H1 (cell line): ENCODE results near the gene LNPEP. TPM values are rescaled to one million over a fixed set of nuclear protein-coding genes. Genes with fewer than 3 reads are reported as not detected.
"Not testable (repeated sequence)": the region's sequence is repeated elsewhere in the genome, so short reads cannot be mapped to it uniquely, and the experiment has no call there.

ENCODE experiments used
- CTCF ChIA-PET: fragments of 300-600 bp; sonication (Branson Sonifier 250); formaldehyde crosslinking; loops from one replicate; lab custom pipeline; 2021; ENCODE audit not compliant: partially characterized antibody; lab: Charles Lee
- POLR2A ChIA-PET: fragments of 300-600 bp; sonication (Branson Sonifier 250); formaldehyde crosslinking; loops from one replicate; lab custom pipeline; 2021; ENCODE audit warnings: inconsistent platforms; ENCODE audit not compliant: partially characterized antibody; lab: Charles Lee
- DNase-seq, 2 experiments: peaks; one replicate each; pipeline versions ENCODE4 v3.0.0 to v3.0.0-alpha.2; 2010 to 2022; ENCODE audit warnings: low spot score in 2 of 2, low read depth in 1 of 2, mixed read lengths in 1 of 2
- FAIRE-seq: peaks from 2 replicates; lab custom pipeline; 2011; peaks lifted over from hg19 to GRCh38; lab: Jason Lieb, UNC
- H2AFZ ChIP-seq: 2 replicates; pipeline ENCODE4 v1.8.1; 2012; ENCODE audit warnings: low read length, inconsistent platforms
- H2AK5ac ChIP-seq: 2 replicates; pipeline ENCODE4 v1.6.1; 2013; ENCODE audit warnings: low read depth, low read length
- H2BK120ac ChIP-seq: replicated peaks from 2 replicates; pipeline ENCODE3; 2013; ENCODE audit warnings: low read depth, low read length, inconsistent platforms
- H2BK12ac ChIP-seq: 2 replicates; pipeline ENCODE4 v1.6.1; 2013; ENCODE audit warnings: low read depth, low read length
- H2BK15ac ChIP-seq: 2 replicates; pipeline ENCODE4 v1.6.1; 2013; ENCODE audit warnings: low read length
- H2BK20ac ChIP-seq: 2 replicates; pipeline ENCODE4 v1.6.1; 2013; ENCODE audit warnings: low read length
- H2BK5ac ChIP-seq: 2 replicates; pipeline ENCODE4 v1.6.1; 2013; ENCODE audit warnings: low read depth, low read length
- H3K14ac ChIP-seq: 2 replicates; pipeline ENCODE4 v1.6.1; 2013; ENCODE audit warnings: inconsistent platforms; ENCODE audit not compliant: insufficient read length
- H3K18ac ChIP-seq: 2 replicates; pipeline ENCODE4 v1.6.1; 2013; ENCODE audit warnings: low read length; ENCODE audit errors: extremely low read depth
- H3K23ac ChIP-seq: 2 replicates; pipeline ENCODE4 v1.6.1; 2013; ENCODE audit warnings: inconsistent platforms; ENCODE audit not compliant: insufficient read length
- H3K23me2 ChIP-seq: 2 replicates; pipeline ENCODE4 v1.6.1; 2013; ENCODE audit warnings: low read depth, low read length
- H3K27ac ChIP-seq: 2 replicates; pipeline ENCODE4 v1.6.1; 2011; ENCODE audit warnings: low read depth, low read length, inconsistent platforms
- H3K27me3 ChIP-seq, 4 experiments: replicated peaks in 1 of 4; 1 replicate in 1 of 4; 2 replicates in 3 of 4; pipeline versions ENCODE4 v1.6.1 to v1.8.1; 2011 to 2013; ENCODE audit warnings: low read length in 3 of 4, mild to moderate bottlenecking in 3 of 4, inconsistent platforms in 2 of 4, mixed read lengths in 2 of 4, moderate library complexity in 1 of 4; ENCODE audit not compliant: control insufficient read depth in 3 of 4, insufficient read depth in 3 of 4; ENCODE audit errors: extremely low read depth in 1 of 4
- H3K36me3 ChIP-seq, 4 experiments: 2 replicates each; pipeline versions ENCODE4 v1.6.1 to v1.8.1; 2011 to 2013; ENCODE audit warnings: mild to moderate bottlenecking in 4 of 4, low read length in 3 of 4, moderate library complexity in 2 of 4, control low read depth in 1 of 4, inconsistent platforms in 1 of 4; ENCODE audit not compliant: insufficient read depth in 4 of 4, control insufficient read depth in 2 of 4
- H3K4ac ChIP-seq: replicated peaks from 2 replicates; pipeline ENCODE3; 2013; ENCODE audit warnings: low read length, low read depth, mixed read lengths, inconsistent platforms; ENCODE audit not compliant: insufficient read length
- H3K4me1 ChIP-seq, 4 experiments: replicated peaks in 1 of 4; 1 replicate in 1 of 4; 2 replicates in 3 of 4; pipeline versions ENCODE4 v1.6.1 to v1.8.1; 2011 to 2013; ENCODE audit warnings: low read length in 3 of 4, inconsistent platforms in 2 of 4, mixed read lengths in 1 of 4; ENCODE audit not compliant: insufficient read depth in 4 of 4, control insufficient read depth in 3 of 4
- H3K4me2 ChIP-seq, 2 experiments: 2 replicates each; pipeline versions ENCODE4 v1.6.1 to v1.8.1; 2011 to 2013; ENCODE audit warnings: low read depth in 2 of 2, low read length in 2 of 2, control low read depth in 1 of 2, inconsistent platforms in 1 of 2, mild to moderate bottlenecking in 1 of 2; ENCODE audit not compliant: insufficient read depth in 1 of 2
- H3K4me3 ChIP-seq, 4 experiments: fragments of 200-600, 300-600 bp in 1 of 4; sonication (generic), shearing (Covaris generic), sonication (Bioruptor Twin) in 1 of 4; 2 replicates each; pipeline versions ENCODE4 v1.5.1 to v1.8.1; 2011 to 2016; ENCODE audit warnings: low read length in 4 of 4, low read depth in 3 of 4, control low read depth in 2 of 4, inconsistent platforms in 2 of 4, mild to moderate bottlenecking in 2 of 4, mixed read lengths in 1 of 4, moderate library complexity in 1 of 4; ENCODE audit not compliant: insufficient read depth in 2 of 4; ENCODE audit errors: extremely low read depth in 1 of 4
- H3K56ac ChIP-seq: replicated peaks from 2 replicates; pipeline ENCODE3; 2013; ENCODE audit warnings: low read depth, mild to moderate bottlenecking, mixed read lengths, low read length, inconsistent platforms; ENCODE audit not compliant: insufficient read length
- H3K79me1 ChIP-seq: 2 replicates; pipeline ENCODE4 v1.6.1; 2013; ENCODE audit warnings: low read depth, low read length, control low read depth
- H3K79me2 ChIP-seq, 2 experiments: 2 replicates each; pipeline versions ENCODE4 v1.6.1 to v1.8.1; 2012 to 2013; ENCODE audit warnings: low read length in 2 of 2, mild to moderate bottlenecking in 2 of 2, inconsistent platforms in 1 of 2; ENCODE audit not compliant: insufficient read depth in 2 of 2, control insufficient read depth in 1 of 2
- H3K9ac ChIP-seq, 4 experiments: replicated peaks in 1 of 4; 1 replicate in 1 of 4; 2 replicates in 3 of 4; pipeline versions ENCODE4 v1.6.1 to v1.8.1; 2011 to 2013; ENCODE audit warnings: low read depth in 3 of 4, low read length in 3 of 4, control low read depth in 2 of 4, mild to moderate bottlenecking in 2 of 4, moderate library complexity in 2 of 4, inconsistent platforms in 1 of 4; ENCODE audit errors: extremely low read depth in 1 of 4
- H3K9me3 ChIP-seq, 2 experiments: 2 replicates each; pipeline versions ENCODE4 v1.6.1 to v1.8.1; 2012 to 2013; ENCODE audit warnings: mild to moderate bottlenecking in 2 of 2, moderate library complexity in 2 of 2, control low read depth in 1 of 2, inconsistent platforms in 1 of 2, low read depth in 1 of 2, low read length in 1 of 2, mixed read lengths in 1 of 2; ENCODE audit not compliant: insufficient read depth in 2 of 2
- H4K20me1 ChIP-seq, 2 experiments: replicated peaks in 1 of 2; 2 replicates each; pipeline versions ENCODE3 to v1.8.1; 2011 to 2013; ENCODE audit warnings: inconsistent platforms in 2 of 2, low read length in 2 of 2, mild to moderate bottlenecking in 1 of 2; ENCODE audit not compliant: insufficient read depth in 2 of 2, control insufficient read depth in 1 of 2
- H4K5ac ChIP-seq: 2 replicates; pipeline ENCODE4 v1.6.1; 2013; ENCODE audit warnings: low read length, low read depth, mixed read lengths, inconsistent platforms; ENCODE audit not compliant: insufficient read length
- H4K8ac ChIP-seq: 2 replicates; pipeline ENCODE4 v1.8.0; 2013; ENCODE audit warnings: mild to moderate bottlenecking, moderate library complexity, low read length, inconsistent platforms; ENCODE audit not compliant: insufficient read depth; ENCODE audit errors: extremely low read depth
- H4K91ac ChIP-seq: replicated peaks from 2 replicates; pipeline ENCODE3; 2013; ENCODE audit warnings: low read length, mixed read lengths, inconsistent platforms; ENCODE audit not compliant: insufficient read length
- EZH2 ChIP-seq: fragments of 200-600 bp; sonication (generic); IDR thresholded peaks from 2 replicates; pipeline ENCODE4 v1.7.1; 2012; ENCODE audit warnings: low read depth, mild to moderate bottlenecking, moderate library complexity, low read length, inconsistent platforms; ENCODE audit not compliant: severe bottlenecking
- WGBS, 2 experiments: shearing (Covaris generic) in 1 of 2; methylation state at CpG; one replicate each; pipeline versions ENCODE4 v1.1.6 to v1.1.7; 2013 to 2015; ENCODE audit warnings: low lambda C conversion rate in 2 of 2, mixed read lengths in 2 of 2, inconsistent platforms in 1 of 2, low coverage in 1 of 2, missing lambda C conversion rate in 1 of 2; ENCODE audit not compliant: insufficient replicate concordance in 2 of 2, insufficient coverage in 1 of 2, insufficient read length in 1 of 2; ENCODE audit errors: extremely low coverage in 1 of 2, missing lambda C conversion rate in 1 of 2; 5-methylcytosine and 5-hydroxymethylcytosine counted together
- polyA plus RNA-seq, 7 experiments: library from polyadenylated mRNA; depleted of rRNA in 3 of 7; stranded (reverse) in 5 of 7; unstranded in 2 of 7; fragments of >200 nt in 5 of 7; fragments of 200-250 nt in 2 of 7; gene quantifications; 1 replicate in 5 of 7; 2 replicates in 1 of 7; 4 replicates in 1 of 7; pipeline versions ENCODE4 v1.2.1 to v1.2.3, GENCODE V29; 2011 to 2013; ENCODE audit warnings: missing spikeins in 2 of 7, mixed read lengths in 2 of 7
- total RNA-seq: library from RNA; stranded (reverse); fragmentation: NEBNext Ultra II Directional; extraction: Animal tissue kit (Norgen Biotek cat#: 25700); gene quantifications from 2 replicates; pipeline ENCODE4 v1.2.1, GENCODE V29; 2021

LNPEP gene
- total and polyA plus RNA-seq, 2 of the 8 experiments (the other 6 are each of a cell fraction or from before 2014, with no cell fraction given) = 1.8 to 4.5 TPM

DNA sequence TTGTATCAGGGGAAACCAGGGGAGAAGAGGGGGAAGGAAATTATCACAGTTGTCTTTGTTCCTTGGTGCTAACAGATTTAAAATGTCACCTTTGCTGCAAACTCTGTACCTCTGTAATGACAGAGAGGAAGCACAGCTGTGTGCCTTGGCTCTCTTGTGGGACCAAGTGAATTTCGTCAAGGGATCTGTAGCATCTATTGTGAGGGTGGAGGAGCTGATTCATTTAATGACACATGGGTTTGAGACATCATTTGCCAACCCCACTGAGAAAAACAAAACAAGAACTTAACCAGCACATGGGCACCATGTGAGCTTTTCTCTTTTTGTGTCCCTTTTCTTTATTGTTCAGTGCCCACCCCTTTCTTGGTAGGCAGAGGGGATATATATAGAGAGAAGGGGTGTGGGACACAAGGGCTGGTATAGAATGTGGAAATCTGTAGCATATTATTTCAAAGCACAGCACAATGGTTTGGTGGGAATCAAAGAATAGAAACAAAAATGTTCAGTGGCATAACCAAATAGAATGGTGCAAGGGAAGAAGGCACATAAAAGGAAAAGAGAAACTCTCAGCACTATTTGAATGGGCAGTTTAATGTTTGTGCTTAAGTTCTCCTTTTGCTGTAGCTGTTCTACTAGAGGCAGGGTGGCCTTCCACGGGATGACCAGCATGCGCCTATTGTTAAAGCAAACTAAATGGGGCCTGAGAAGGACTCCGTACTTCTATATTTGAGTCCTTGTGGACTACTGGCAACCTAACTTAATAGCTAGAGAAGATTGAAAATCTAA lies 143.3 kb downstream of the LNPEP start (continued):
- TF ChIP-seq EZH2 = no peak

DNA sequence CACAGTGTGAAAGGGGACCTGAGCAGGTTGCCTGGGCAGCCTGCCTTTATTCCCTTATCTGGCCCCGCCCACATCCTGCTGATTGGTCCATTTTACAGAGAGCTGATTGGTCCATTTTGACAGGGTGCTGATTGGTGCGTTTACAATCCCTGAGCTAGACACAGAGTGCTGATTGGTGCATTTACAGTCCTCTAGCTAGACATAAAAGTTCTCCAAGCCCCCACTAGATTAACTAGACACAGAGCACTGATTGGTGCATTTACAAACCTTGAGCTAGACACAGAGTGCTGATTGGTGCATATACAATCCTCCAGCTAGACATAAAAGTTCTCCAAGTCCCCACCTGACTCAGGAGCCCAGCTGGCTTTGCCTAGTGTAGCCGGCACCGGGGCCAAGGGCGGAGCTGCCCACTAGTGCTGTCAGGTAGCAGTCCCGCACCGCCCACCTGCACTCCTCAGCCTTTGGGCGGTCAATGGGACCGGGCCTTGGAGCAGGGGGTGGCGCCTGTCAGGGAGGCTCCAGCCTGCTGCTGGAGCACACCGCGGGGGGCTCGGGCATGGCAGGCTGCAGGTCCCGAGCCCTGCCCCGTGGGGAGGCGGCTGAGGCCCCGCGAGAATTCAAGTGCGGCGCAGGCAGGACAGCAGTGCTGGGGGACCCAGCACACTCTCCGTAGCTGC lies 149.0 kb downstream of the LNPEP start:
- Histone ChIP-seq H3K9me3 (peaks cover 13 to 18% of the 10 kb centered on the region in 2 experiments), H3K36me3 (peaks cover 0 to 10% (median 0%) of the 10 kb centered on the region in 4 experiments; a peak in 1 of 8 replicates)
- H3K18ac ChIP-seq, H2AFZ ChIP-seq, H4K5ac ChIP-seq, H3K4me2 ChIP-seq, H3K9ac ChIP-seq, H2BK15ac ChIP-seq, H3K79me2 ChIP-seq, POLR2A ChIA-PET, H2BK5ac ChIP-seq, H4K8ac ChIP-seq, H3K27ac ChIP-seq, H3K4me3 ChIP-seq, H2AK5ac ChIP-seq, H3K23ac ChIP-seq, H4K20me1 ChIP-seq, H3K23me2 ChIP-seq, H2BK12ac ChIP-seq, H4K91ac ChIP-seq, H2BK20ac ChIP-seq, H3K4me1 ChIP-seq, H3K79me1 ChIP-seq, H3K56ac ChIP-seq, H2BK120ac ChIP-seq, FAIRE-seq, DNase-seq, H3K14ac ChIP-seq, H3K27me3 ChIP-seq, H3K4ac ChIP-seq: not testable (repeated sequence)
- WGBS, 2 experiments = 94% methylated on average over 16 of the region's 21 CpGs; no CpG with 5 or more reads in 1 of the 2 experiments
- CTCF ChIA-PET = interaction anchor here (1.3 kb wide), 1 partner anchor 216 kb away, joined by 3 read pairs; no protein-coding TSS in a partner anchor
